ENCODE measurements around the gene FAM170B. TPM values are rescaled to one million over a fixed set of nuclear protein-coding genes. Genes with fewer than 3 reads are reported as not detected.

Gene FAM170B
- total RNA-seq, 2 donors from 2014 or later, result not detected

GRCh38 chr10:49112851-49113250 is 21.0 kb downstream of the FAM170B start:
- Histone ChIP-seq H3K4me3 (ENCODE audit: low read length) (no peak overlapping the region), H3K9ac (ENCODE audit: extremely low read depth, low read length, poor library complexity, severe bottlenecking) (no peak overlapping the region), H3K27me3 (ENCODE audit: control insufficient read depth, insufficient read depth, low read length, poor library complexity, severe bottlenecking) (peaks cover 57% of the 10 kb centered on the region), H3K36me3 (ENCODE audit: control insufficient read depth, insufficient read depth, low read length) (no peaks in the 10 kb centered on the region), H3K27ac (ENCODE audit: low read depth, low read length) (no peak overlapping the region), H3K9me3 (ENCODE audit: control insufficient read depth, low read length) (no peaks in the 10 kb centered on the region), H3K4me1 (ENCODE audit: control insufficient read depth, insufficient read depth, low read length) (no peaks in the 10 kb centered on the region)
- H3K9me3 Mint-ChIP-seq, result no peaks in the 10 kb centered on the region
- H3K27me3 Mint-ChIP-seq (ENCODE audit: insufficient read depth), result peaks cover 36% of the 10 kb centered on the region
- TF ChIP-seq CTCF (conservative IDR thresholded peaks at IDR 0.05), result no peak
- H3K4me3 Mint-ChIP-seq, result no peak overlapping the region
- peaks cover 7% of the 10 kb centered on the region for H3K4me1 Mint-ChIP-seq
- 85 to 93% methylated on average over 2 to 3 of the region's 3 CpGs for WGBS, 2 experiments (ENCODE audit: insufficient coverage in 1 of 2, insufficient read length in 1 of 2)
- no peak overlapping the region for H3K27ac Mint-ChIP-seq
- no peak for DNase-seq
- H3K36me3 Mint-ChIP-seq (ENCODE audit: low read depth), result no peaks in the 10 kb centered on the region

GRCh38 chr10:49112098-49112497 is 21.7 kb downstream of the FAM170B start:
- H3K9ac ChIP-seq (ENCODE audit: extremely low read depth, low read length, poor library complexity, severe bottlenecking), result no peak overlapping the region
- Mint-ChIP-seq H3K27ac (no peak overlapping the region), H3K4me1 (peaks cover 6% of the 10 kb centered on the region), H3K27me3 (ENCODE audit: insufficient read depth) (peaks cover 32% of the 10 kb centered on the region), H3K9me3 (no peaks in the 10 kb centered on the region), H3K4me3 (no peak overlapping the region), H3K36me3 (ENCODE audit: low read depth) (no peaks in the 10 kb centered on the region)
- no peaks in the 10 kb centered on the region for H3K36me3 ChIP-seq (ENCODE audit: control insufficient read depth, insufficient read depth, low read length)
- no peak overlapping the region for H3K4me3 ChIP-seq (ENCODE audit: low read length)
- DNase-seq, result no peak
- TF ChIP-seq CTCF (conservative IDR thresholded peaks at IDR 0.05), result no peak
- H3K9me3 ChIP-seq (ENCODE audit: control insufficient read depth, low read length), result no peaks in the 10 kb centered on the region
- H3K27me3 ChIP-seq (ENCODE audit: control insufficient read depth, insufficient read depth, low read length, poor library complexity, severe bottlenecking), result peaks cover 49% of the 10 kb centered on the region
- 85 to 100% methylated on average over 1 to 3 of the region's 3 CpGs for WGBS, 2 experiments (ENCODE audit: insufficient coverage in 1 of 2, insufficient read length in 1 of 2)
- H3K27ac ChIP-seq (ENCODE audit: low read depth, low read length), result no peak overlapping the region
- no peaks in the 10 kb centered on the region for H3K4me1 ChIP-seq (ENCODE audit: control insufficient read depth, insufficient read depth, low read length)

- H3K27me3 Mint-ChIP-seq (ENCODE audit: insufficient read depth), result peaks cover 26% of the 10 kb centered on the region
- Histone ChIP-seq H3K4me3 (ENCODE audit: low read length) (no peak overlapping the region), H3K27me3 (ENCODE audit: control insufficient read depth, insufficient read depth, low read length, poor library complexity, severe bottlenecking) (peaks cover 42% of the 10 kb centered on the region), H3K9ac (ENCODE audit: extremely low read depth, low read length, poor library complexity, severe bottlenecking) (no peak overlapping the region), H3K36me3 (ENCODE audit: control insufficient read depth, insufficient read depth, low read length) (no peaks in the 10 kb centered on the region), H3K27ac (ENCODE audit: low read depth, low read length) (no peak overlapping the region), H3K4me1 (ENCODE audit: control insufficient read depth, insufficient read depth, low read length) (no peaks in the 10 kb centered on the region), H3K9me3 (ENCODE audit: control insufficient read depth, low read length) (no peaks in the 10 kb centered on the region)
- no peak for TF ChIP-seq CTCF (conservative IDR thresholded peaks at IDR 0.05)
- H3K4me3 Mint-ChIP-seq, result no peak overlapping the region
- 94 to 100% methylated on average over 1 to 8 of the region's 8 CpGs for WGBS, 2 experiments (ENCODE audit: insufficient coverage in 1 of 2, insufficient read length in 1 of 2)
- peak; percentile 26 for DNase-seq
- H3K9me3 Mint-ChIP-seq, result no peaks in the 10 kb centered on the region
- H3K36me3 Mint-ChIP-seq (ENCODE audit: low read depth), result no peaks in the 10 kb centered on the region
- peaks cover 6% of the 10 kb centered on the region for H3K4me1 Mint-ChIP-seq
- no peak overlapping the region for H3K27ac Mint-ChIP-seq
Observed at GRCh38 chr10:49111320-49111698, 22.5 kb downstream of the FAM170B start.
